Fibroblast of upper back skin (primary cell): Measurements from ENCODE around the gene CDK19.
"Not testable (repeated sequence)": the region's sequence is repeated elsewhere in the genome, so short reads cannot be mapped to it uniquely, and the experiment has no call there.

Experiments
- DNase-seq: peaks from one replicate; pipeline ENCODE4 v3.0.0-alpha.2; 2013

CDK19 gene

DNA sequence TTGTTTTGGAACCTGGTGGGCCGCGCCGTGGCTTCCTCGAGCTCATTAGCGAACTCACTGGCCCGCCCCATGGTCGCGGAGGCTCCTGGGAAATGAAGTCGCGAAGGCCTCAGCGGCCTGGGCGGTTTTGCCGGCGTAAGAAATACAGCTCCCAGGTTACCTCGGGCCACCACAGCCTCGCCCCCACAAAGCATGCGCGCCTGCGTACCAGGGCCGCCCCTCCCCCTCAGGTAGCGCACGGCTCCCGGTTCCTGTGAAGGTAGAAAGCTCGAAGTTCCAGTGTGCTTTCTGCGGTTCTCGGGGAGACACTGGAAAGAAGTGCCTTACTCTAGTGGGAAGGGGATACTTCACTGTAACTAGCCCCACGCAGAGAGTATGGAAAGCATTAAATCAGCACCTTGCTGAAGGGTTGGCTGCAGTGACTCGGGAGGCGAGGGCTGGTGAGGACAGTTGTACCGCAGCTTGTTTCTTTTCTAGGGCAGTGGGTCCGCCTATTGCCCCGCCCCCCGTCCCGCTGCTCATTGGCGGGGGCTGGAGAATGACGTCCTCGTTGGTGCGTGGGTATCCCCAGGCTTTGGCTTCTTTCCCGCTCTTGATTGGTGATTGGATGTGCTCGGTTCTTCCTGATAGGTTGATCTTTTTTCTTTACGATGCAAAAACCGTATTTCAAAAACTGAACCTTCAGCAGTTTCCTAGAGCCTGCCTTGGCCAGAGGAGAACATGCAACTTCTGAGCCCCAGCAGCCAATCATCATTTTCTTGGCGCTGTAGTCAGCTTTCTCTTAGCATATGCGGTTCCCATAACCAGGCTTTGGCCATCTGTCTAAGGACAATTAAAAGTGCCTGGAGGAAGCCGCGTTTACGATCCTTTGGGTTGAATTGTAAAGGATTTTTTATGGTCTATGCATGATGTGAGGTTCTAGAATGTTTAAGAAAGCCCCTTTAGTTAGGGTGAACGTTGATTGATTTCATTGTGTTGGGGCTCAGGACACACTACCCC lies at the start of gene CDK19:
Gene CDK19, minus strand, starts transcription at position 59 of the 999 bp plus-strand sequence. CDS start 333 bp downstream, outside the sequence.
- peak; percentile 98 for DNase-seq

DNA sequence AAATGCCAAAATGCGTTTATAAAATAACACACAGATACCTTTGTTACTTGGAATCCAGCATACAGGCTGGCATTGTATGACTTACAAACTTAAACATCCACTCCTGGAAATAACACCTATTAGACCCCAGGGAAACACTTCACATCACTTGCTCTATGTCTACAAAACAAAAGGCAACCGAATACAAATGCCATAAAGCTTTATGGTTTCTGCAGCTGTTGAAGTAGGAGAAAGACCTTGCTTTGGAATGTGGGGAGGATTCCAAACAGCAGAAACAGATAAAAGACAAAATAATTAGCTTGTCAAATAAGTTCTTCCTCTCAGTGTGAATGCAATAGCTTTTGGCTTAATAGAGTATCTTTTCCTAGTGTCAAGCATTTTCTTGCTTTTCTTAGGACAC lies 49.6 kb upstream of the CDK19 start:
- DNase-seq, result no peak

DNA sequence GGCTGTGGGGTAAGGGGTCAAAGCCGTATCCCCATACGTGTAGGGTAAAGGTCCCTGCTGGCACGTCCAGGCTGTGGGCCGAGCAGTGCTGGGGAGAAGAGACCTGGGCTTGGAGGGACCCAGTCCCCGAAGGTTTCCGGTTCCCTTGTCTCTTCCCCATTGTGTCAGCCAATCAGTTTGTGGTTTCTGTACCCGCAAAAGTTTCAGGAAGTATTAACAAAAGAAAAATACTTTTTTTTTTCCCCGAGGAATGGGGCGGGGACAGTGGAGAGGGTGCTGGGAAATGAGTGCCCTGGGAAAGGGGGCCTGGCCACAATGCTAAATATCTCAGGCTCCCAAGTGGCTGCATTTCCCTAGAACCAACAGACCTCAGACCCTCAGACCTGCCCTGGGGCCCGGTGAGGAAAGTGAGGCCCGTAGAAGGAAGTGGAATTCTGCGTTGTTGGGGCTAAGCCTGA lies 44.1 kb upstream of the CDK19 start:
- DNase-seq, result no peak

DNA sequence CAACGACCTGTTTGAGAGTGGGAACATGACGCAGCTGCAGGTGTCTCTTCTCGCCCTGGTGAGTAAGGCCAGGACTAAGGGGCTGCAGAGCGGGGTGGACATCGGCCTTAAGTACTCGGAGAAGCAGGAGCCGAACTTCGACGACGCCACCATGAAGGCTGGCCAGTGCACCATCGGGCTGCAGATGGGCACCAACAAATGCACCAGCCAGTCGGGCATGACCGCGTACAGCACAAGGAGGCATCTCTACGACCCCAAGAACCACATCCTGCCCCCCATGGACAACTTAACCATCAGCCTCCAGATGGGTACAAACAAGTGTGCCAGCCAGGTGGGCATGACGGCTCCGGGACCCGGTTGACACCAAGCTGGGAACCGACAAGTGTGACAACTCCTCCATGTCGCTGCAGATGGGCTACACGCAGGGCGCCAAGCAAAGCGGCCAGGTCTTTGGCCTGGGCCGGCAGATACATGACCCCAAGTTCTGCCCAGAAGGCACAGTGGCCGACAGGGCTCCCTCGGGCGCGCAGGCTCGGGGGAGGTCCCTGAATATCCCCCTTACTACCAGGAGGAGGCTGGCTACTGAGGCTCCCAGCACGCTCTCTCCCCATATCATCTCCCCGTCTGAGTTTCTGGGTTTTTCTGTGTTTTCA lies 43.4 kb upstream of the CDK19 start:
- DNase-seq, result no peak

DNA sequence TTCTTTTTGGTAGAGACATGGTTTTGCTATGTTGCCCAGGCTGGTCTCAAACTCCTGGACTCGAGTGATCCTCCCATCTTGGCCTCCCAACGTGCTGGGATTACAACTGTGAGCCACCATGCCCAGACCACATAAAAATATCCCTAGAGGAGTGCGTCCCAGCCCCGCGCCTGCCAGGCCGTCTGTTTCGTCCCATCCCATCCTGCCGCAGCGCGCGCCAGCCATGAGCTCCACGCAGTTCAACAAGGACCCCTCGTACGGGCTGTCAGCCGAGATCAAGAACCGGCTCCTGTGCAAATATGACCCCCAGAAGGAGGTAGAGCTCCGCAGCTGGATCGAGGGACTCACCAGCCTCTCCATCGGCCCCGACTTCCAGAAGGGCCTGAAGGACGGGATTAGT lies 42.7 kb upstream of the CDK19 start:
- DNase-seq, result no peak

DNA sequence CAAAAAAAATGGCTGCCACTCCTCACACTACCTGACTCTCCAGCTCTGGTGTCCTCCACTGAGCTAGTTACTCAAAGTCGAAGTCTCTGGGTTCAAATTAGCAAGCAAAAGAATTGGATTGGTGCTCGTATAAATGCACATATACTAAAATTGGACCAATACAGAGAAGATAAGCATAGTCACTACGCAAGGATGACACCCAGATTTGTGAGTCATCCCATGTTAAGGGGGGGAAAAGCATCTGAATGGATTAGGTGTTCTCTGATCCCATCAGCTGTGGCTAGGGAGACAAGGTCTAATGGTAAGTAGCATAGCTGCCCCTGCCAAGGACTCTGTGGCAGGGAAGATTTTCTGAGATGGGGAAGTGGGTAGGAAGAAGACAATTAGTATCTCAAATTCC lies 41.0 kb upstream of the CDK19 start:
- no peak for DNase-seq

DNA sequence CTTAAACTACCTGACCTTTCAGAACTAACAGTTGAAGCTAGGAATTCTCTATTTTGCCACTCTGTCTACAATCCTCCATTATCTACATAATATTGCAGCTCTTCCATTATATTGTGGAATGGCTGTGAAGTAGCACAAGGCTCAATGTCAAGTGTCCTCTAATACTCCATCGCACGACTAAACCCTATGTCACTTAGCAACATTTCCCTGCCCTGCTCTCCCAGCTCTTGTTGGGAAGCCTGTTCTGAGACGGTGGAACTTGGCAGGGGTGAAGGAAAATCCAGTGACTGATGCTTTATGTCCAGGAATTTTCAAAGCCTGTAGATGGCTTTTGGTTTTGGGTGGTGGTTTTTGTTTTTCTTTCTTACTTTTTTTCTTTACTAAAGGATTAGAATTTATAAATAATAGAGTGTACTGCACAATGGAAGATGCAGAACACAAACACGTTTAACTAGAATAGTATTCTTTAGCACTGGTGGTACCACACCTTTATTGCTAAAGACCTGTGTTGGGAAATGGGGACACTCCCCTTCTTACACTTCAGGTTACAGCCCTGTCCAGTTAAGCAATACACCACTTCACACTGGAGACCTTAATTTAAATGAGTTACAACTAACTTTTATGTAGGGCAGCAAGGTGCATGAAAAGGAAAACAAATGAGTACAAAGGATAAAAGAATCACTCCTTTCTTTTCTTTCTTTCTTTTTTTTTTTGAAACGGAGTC lies 38.6 kb upstream of the CDK19 start:
- no peak for DNase-seq

DNA sequence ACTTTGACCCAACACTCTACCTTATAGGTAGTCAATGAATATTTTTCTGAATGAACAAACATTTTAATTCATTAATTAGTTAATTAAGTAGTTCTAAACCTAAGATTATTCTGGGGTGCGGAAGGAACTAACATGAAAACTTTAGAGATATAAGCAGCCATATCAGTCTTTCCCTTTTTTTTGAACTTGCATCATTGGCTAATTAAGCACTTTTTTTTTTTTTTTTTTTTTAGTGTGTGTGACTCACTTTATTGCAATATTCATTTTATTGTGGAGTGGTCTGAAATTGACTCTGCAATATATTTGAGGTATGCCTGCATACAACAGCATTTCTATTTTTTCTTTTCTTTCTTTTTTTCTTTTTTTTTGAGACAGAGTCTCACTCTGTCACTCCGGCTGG lies 37.5 kb upstream of the CDK19 start:
- no peak for DNase-seq

DNA sequence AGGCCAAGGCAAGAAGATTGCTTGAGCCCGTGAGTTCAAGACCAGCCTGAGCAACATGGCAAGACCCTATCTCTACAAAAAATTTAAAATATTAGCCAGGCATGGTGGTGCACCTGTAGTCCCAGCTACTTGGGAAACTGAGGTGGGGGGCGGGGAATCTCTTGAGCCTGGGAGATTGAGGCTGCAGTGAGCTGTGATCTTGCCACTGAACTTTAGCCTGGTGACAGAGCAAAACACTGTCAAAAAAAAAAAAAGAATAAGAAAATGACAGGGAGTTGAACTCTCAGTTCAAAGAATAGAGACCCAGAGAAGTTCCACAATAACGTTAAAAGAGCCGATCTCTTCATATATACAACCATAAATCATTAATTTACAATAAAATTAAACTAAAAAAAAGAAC lies 34.5 kb upstream of the CDK19 start:
- no peak for DNase-seq

DNA sequence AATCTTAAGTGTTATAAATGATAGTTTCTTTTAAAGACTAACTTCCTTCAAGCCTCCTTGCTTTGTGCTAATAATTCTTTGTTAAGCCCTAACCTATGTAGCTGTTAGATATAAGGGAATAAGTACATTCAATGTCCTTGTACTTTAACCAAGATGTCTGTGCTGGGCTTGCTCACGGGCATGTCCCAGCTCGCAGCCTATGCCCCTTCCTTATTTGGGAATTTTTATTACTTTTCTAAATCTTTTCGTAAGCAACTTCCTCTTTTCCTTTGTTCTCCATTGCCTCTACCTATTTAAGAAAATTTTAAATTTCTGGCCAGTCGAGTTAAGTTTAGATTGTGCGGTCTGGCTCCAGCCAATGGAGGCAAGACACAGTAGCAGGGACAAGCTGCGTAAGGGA lies 26.0 kb upstream of the CDK19 start:
- no peak for DNase-seq

DNA sequence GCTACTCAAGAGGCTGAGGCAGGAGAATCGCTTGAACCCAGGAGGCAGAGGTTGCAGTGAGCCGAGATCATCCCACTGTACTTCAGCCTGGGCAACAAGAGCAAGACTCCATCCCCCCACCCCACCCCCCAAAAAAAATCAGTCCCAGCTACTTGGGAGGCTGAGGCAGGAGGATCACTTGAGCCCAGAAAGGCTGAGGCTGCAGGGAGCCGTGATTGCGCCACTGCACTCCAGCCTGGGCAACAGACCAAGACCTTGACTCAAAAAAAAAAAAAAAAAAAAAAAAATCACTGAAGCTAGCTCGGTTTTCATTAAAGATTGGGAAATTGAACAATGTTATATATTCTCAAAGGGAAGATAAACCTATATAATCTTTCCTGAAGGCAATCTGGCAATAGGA lies 20.5 kb upstream of the CDK19 start:
- not testable (repeated sequence) for DNase-seq

DNA sequence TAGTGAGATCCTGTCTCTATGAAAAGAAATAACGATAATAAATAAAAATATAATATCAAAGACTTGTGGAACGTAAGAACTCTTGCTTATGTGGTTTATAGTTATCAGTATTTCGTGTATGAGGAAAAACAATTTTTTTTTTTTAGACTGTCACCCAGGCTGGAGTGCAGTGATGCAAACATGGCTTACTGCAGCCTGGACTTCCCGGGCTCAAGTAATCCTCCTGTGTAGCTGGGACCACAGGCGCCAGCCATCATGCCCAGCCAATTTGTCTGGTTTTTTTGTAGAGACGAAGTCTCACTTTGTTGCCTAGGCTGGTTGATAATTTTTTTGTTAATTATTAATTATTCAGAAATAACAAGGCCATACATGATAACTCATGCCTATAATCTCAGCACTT lies 18.6 kb upstream of the CDK19 start:
- DNase-seq, result no peak

DNA sequence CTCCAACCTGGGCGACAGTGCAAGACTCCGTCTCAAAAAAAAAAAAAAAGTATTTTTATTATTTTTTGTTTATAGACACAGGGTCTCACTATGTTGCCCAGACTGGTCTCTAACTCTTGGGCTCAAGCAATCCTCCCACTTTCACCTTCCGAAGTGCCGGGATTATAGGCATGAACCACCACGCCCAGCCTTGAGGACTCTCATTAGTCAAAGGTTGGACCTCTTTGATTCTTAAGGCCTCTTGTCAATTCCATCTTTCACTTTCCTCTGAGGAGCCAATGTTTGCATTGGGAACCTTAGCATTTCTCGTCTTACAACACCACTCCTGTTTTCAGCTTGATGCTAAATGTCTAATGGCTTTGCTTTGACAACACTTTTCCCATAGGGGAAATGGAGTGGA lies 16.1 kb upstream of the CDK19 start:
- DNase-seq, result no peak

DNA sequence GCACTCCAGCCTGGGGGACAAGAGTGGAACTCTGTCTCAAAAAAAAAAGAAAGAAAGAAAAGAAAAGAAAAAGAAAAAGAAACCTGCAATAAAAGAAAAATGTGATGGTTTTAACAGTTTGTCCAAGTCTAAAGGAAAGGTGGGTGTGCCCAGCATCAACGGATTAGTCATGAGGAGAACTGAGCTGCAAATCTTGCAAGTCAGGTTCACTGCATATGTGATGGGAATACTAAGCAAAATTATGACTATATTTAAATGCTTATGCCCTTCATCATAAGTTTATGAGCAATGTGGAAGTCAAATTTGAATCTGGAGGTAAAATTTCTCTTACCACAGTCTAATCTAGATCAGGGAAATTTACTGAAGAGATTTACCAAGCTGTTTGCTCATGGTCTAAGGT lies 13.1 kb upstream of the CDK19 start:
- peak; percentile 14 for DNase-seq

DNA sequence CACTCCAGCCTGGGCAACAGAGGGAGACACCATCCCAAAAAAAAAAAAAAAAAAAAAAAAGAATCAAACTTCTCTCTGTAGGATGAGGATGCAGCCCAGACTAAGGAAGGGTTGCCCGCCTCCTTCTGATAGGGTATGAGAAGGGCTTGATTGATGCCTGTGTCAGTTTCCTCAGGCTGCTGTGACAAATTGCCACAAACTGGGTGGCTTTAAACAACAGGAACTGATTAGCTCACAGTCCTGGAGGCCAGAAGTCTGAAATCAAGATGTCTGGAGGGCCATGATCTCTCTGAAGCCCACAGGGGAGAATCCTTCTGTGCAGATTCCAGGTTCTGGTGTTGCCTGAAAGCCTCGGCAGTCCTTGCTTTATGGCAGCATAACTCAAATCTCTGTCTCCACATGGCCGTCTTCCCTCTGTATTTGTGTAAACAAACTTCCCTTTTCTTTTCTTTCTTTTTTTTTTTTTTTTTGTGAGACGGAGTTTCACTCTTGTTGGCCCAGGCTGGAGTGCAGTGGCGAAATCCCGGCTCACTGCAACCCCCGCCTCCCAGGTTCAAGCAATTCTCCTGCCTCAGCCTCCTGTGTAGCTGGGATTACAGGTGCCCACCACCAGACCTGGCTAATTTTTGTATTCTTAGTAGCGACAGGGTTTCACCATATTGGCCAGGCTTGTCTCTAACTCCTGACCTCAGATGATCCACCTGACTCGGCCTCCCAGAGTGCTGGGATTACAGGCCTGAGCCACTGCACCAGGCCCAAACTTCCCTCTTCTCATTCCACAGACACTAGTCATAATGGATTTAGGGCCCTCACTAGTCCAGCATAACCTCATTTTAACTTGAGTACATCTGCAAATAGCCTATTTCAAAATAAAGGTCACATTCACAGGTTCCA lies 11.2 kb upstream of the CDK19 start:
- DNase-seq, result peak; percentile 6

DNA sequence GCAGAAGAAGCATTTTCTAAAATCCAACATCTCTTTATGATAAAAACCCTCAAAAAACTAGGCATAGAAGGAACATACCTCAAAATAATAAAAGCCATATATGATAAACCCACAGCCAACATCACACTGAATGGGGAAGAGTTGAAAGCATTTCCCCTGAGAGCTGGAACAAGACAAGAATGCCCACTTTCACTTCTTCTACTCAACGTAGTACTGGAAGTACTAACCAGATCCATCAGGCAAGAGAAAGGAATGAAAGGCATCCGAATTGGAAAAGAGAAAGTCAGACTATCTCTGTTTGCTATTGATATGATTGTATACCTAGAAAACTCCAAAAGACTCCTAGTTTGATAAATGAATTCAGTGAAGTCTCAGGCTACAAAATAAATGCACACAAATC lies 7.9 kb upstream of the CDK19 start:
- DNase-seq, result peak; percentile 13

DNA sequence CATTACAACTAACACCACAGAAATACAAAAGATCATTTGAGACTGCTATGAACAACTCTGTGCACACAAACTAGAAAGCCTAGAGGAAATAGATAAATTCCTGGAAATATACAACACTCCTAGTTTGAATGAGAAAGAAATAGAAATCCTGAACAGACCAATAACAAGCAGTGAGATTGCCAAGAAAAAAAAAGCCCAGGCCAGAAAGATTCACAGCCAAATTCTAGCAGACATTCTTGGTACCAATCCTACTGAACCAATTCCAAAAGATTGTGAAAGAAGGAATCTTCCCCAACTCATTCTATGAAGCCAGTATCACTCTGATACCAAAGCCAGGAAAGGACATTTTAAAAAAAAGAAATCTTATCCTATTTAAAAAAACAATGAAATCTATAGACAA lies 7.0 kb upstream of the CDK19 start:
- DNase-seq, result peak; percentile 47

DNA sequence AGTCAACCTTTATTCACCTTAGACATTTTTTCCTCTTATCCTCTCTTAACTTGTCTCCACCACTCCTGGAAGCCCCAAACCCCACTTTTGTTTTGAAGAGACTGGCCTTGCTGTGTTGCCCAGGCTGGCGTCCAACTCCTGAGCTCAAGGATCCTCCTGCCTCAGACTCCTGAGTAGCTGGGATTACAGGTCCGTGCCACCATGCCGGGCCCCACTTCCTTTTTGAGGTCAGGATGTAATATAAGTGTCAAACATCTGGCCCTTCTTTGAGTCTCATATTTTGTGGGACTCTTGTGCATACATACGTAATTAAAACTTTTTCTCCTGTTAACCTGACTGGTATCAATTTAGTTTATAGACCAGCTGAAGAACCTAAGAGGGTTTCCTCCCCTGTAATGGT lies 1.4 kb upstream of the CDK19 start:
- DNase-seq, result no peak

DNA sequence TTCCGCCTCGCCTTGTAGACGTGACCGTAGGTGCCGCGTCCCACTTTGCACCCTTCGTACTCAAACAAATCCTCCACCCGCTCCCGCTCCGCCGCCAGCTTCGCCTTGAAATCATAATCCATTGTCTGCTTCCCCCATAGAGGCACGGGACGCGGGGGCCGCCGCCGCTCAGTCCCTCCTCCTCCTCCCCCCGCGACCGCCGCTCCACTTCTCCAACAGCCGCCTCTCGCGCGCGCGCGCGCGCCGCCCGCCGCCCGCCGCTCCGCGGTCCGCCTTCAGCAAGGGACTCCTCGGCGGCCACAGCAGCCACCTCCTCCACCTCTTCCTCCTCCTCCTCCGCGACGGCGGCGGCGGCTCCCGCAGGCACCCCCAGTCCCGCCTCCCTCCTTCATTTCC lies 256 bp downstream of the CDK19 start:
- DNase-seq, result no peak

DNA sequence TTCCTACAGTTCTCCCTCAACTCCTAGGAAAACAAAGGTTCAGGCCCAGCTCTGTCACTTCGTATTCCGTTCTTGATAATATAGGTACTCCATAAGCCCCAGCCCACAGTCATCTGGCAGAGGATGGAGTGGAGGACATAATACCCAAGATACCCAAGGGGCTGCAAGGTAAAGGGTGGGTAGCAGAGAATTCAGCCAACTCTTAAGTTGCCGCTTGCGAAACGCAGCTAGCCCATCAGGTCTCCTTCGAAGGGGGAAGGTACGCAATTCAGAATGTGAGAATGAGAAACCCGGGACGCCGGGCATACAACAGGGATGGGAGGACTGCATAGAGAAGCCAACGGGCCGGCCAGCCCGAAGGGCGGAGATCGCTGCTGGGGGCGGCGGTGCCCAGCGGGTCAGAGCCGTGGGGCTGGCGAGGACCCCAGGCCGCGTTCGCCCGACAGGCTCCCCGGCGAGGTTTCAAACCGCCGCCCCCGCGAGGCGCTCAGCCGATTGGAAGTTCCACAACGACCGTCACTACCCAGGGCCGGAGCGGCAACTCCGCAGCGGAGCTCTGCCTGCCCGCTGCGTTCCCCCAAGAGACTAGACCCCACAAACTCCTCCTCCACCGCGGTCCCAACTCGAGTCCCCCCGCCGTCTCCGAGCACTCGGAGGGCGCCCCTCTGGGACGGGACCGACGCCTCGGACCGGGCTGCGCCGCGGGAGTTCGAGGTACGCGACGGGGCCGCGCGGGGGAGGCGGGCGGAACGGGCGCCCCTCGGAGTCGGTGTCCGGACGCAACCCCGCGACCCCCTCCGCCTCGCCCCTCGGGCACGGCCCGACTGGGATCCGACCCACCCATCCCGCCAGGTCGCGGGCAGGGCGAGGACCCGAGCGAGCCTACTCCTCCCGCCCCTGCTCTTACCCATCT lies 911 bp downstream of the CDK19 start:
- DNase-seq, result peak; percentile 38
